ENCODE measurements around the gene AGRN. TPM values are rescaled to one million over a fixed set of nuclear protein-coding genes. Genes with fewer than 3 reads are reported as not detected.
"Not testable (repeated sequence)": the region's sequence is repeated elsewhere in the genome, so short reads cannot be mapped to it uniquely, and the experiment has no call there.

AGRN gene
- total RNA-seq, 2 donors from 2014 or later: 36.2 to 36.7 TPM

DNA sequence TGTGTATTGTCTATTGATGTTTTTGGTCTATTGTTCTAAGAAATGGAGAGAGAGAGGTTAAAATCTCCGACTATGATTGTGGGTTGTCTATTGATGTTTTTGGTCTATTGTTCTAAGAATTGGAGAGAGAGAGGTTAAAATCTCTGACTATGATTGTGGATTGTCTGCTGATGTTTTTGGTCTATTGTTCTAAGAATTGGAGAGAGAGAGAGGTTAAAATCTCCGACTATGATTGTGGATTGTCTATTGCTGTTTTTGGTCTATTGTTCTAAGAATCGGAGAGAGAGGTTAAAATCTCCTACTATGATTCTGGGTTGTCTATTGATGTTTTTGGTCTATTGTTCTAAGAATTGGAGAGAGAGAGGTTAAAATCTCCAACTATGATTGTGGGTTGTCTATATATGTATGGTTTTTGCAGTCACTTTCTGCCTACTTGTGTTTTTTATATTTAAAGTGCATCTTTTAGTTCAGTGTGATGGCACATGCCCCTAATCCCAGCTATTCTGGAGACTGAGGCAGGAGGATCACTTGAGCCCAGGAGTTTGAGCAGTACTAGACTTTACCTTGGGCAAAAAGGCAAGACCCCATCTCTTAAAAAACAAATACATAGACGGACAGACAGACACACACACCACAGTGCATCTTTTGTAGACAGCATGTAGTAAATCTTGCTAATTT, 79.7 kb downstream of the AGRN start:
- Histone ChIP-seq H3K36me3 (no peaks in the 10 kb centered on the region), H3K27ac (no peak overlapping the region), H3K4me3 (no peak overlapping the region), H3K9me3 (no peaks in the 10 kb centered on the region), H3K4me1 (ENCODE audit: control insufficient read depth in 1 of 2, low read depth in 2 of 2) (no peaks in the 10 kb centered on the region), H3K27me3 (replicated peaks; ENCODE audit: insufficient read depth) (no peaks in the 10 kb centered on the region)
- TF ChIP-seq, protein P1, sequence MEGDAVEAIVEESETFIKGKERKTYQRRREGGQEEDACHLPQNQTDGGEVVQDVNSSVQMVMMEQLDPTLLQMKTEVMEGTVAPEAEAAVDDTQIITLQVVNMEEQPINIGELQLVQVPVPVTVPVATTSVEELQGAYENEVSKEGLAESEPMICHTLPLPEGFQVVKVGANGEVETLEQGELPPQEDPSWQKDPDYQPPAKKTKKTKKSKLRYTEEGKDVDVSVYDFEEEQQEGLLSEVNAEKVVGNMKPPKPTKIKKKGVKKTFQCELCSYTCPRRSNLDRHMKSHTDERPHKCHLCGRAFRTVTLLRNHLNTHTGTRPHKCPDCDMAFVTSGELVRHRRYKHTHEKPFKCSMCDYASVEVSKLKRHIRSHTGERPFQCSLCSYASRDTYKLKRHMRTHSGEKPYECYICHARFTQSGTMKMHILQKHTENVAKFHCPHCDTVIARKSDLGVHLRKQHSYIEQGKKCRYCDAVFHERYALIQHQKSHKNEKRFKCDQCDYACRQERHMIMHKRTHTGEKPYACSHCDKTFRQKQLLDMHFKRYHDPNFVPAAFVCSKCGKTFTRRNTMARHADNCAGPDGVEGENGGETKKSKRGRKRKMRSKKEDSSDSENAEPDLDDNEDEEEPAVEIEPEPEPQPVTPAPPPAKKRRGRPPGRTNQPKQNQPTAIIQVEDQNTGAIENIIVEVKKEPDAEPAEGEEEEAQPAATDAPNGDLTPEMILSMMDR (IDR thresholded peaks at IDR 0.05): no peak
- ATAC-seq (ENCODE audit: insufficient number of reproducible peaks, low FRiP score, low read depth): no peak
- DNase-seq (ENCODE audit: low spot score): no peak

DNA sequence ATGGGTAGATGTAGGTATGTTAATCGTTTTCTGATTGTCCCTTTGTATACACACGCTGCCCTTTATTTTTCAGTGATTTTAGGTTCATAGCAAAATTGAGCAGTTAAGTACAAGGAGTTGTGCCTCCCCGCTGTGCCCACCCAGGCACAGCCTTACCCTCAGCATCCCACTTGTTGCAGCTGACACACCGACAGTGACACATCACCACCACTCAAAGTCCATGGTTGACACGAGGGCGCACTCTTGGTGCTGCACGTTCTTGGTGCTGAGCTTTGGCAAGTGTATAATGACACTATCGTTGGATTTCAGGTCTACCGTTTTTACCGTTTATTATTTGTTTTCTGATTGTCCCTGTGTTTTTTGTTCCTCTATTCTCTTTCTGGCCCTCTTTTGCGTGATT, 80.4 kb downstream of the AGRN start:
- Histone ChIP-seq H3K36me3 (no peaks in the 10 kb centered on the region), H3K4me3 (no peak overlapping the region), H3K9me3 (no peaks in the 10 kb centered on the region), H3K27ac (no peak overlapping the region), H3K27me3 (replicated peaks; ENCODE audit: insufficient read depth) (no peaks in the 10 kb centered on the region), H3K4me1 (ENCODE audit: control insufficient read depth in 1 of 2, low read depth in 2 of 2) (no peaks in the 10 kb centered on the region)
- no peak for ATAC-seq (ENCODE audit: insufficient number of reproducible peaks, low FRiP score, low read depth)
- TF ChIP-seq, protein P1 (IDR thresholded peaks at IDR 0.05): no peak
- no peak for DNase-seq (ENCODE audit: low spot score)

DNA sequence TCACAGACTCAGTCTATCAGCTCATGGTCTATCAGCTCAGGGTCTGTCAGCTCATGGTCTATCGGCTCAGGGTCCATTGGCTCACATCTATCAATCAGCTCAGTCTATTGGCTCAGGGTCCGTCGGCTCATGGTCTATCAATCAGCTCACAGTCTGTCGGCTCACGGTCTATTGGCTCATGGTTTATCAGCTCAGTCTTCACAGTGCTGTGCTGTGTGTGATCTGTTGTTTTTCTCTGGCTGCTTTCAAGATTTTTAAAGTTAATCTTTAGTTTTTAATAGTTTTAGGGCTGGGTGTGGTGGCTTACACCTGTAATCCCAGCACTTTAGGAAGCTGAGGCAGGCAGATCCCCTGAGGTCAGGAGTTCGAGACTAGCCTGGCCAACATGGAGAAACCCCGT, 81.6 kb downstream of the AGRN start:
- H3K27me3 ChIP-seq (replicated peaks; ENCODE audit: insufficient read depth): no peaks in the 10 kb centered on the region
- no peaks in the 10 kb centered on the region for H3K9me3 ChIP-seq
- no peaks in the 10 kb centered on the region for H3K36me3 ChIP-seq
- DNase-seq (ENCODE audit: low spot score): no peak
- H3K27ac ChIP-seq: no peak overlapping the region
- no peaks in the 10 kb centered on the region for H3K4me1 ChIP-seq (ENCODE audit: control insufficient read depth in 1 of 2, low read depth in 2 of 2)
- TF ChIP-seq, protein P1 (IDR thresholded peaks at IDR 0.05): no peak
- H3K4me3 ChIP-seq: no peak overlapping the region
- ATAC-seq (ENCODE audit: insufficient number of reproducible peaks, low FRiP score, low read depth): no peak

DNA sequence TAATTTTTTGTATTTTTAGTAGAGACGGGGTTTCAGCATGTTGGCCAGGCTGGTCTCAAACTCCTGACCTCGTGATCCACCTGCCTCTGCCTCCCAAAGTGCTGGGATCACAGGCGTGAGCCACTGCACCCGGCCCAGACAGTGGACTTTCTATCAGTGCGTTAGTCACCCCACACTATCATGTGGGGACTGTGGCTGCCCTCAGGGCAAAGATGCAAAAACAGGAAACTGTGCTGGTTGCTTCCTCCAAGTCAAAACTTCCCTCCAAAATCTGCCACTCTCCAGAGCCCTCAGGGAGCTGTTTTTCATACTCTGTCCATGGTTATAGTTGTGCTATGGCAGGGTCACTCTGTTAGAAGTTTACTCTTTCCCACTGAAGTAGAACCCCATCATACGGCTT, 84.2 kb downstream of the AGRN start:
- not testable (repeated sequence) for ATAC-seq (ENCODE audit: insufficient number of reproducible peaks, low FRiP score, low read depth); H3K27me3 ChIP-seq (replicated peaks; ENCODE audit: insufficient read depth); H3K4me1 ChIP-seq (ENCODE audit: control insufficient read depth in 1 of 2, low read depth in 2 of 2); H3K9me3 ChIP-seq; H3K36me3 ChIP-seq; DNase-seq (ENCODE audit: low spot score); H3K27ac ChIP-seq; H3K4me3 ChIP-seq

Other genes with a start within 250 kb of the AGRN start
- 10 to 100 TPM; 10.2 to 18.8 TPM for gene SAMD11, start 96.2 kb upstream of the AGRN start, total RNA-seq
- 10 to 100 TPM; 33.8 to 47.2 TPM for gene NOC2L, start 60.9 kb upstream of the AGRN start, total RNA-seq
- gene KLHL17, start 59.5 kb upstream of the AGRN start, total RNA-seq: 10 to 100 TPM in 1 of 2 donors, 1 to 10 TPM in 1; 4.2 to 15.3 TPM
- under 1 TPM in 1 of 2 donors, not detected in 1; 0.27 TPM for gene PLEKHN1, start 53.6 kb upstream of the AGRN start, total RNA-seq
- under 1 TPM; 0.54 to 0.99 TPM for gene PERM1, start 38.0 kb upstream of the AGRN start, total RNA-seq
- 10 to 100 TPM; 50.1 to 98.8 TPM for gene HES4, start 20.0 kb upstream of the AGRN start, total RNA-seq
- gene ISG15, start 6.6 kb upstream of the AGRN start, total RNA-seq: 100 to 1,000 TPM in 1 of 2 donors, 10 to 100 TPM in 1; 31.5 to 104 TPM
- gene RNF223, start 54.2 kb downstream of the AGRN start, total RNA-seq: under 1 TPM in 1 of 2 donors, not detected in 1; 0.71 TPM
- gene C1orf159, start 96.0 kb downstream of the AGRN start, total RNA-seq: 10 to 100 TPM; 10.8 to 21.2 TPM
- gene TTLL10, start 153.8 kb downstream of the AGRN start, total RNA-seq: not detected
- 1 to 10 TPM in 1 of 2 donors, not detected in 1; 1.3 TPM for gene TNFRSF18, start 186.5 kb downstream of the AGRN start, total RNA-seq
- 1 to 10 TPM in 1 of 2 donors, not detected in 1; 1.8 TPM for gene TNFRSF4, start 194.0 kb downstream of the AGRN start, total RNA-seq
- gene SDF4, start 211.9 kb downstream of the AGRN start, total RNA-seq: 100 to 1,000 TPM; 157 to 230 TPM
- 10 to 100 TPM; 15.5 to 25.3 TPM for gene B3GALT6, start 212.1 kb downstream of the AGRN start, total RNA-seq
- gene C1QTNF12, start 226.6 kb downstream of the AGRN start, total RNA-seq: 10 to 100 TPM in 1 of 2 donors, 1 to 10 TPM in 1; 2.9 to 12.5 TPM

All from thoracic aorta (tissue), 2 donors.